ENCODE measurements around the gene IP6K1.

The IP6K1 gene

DNA sequence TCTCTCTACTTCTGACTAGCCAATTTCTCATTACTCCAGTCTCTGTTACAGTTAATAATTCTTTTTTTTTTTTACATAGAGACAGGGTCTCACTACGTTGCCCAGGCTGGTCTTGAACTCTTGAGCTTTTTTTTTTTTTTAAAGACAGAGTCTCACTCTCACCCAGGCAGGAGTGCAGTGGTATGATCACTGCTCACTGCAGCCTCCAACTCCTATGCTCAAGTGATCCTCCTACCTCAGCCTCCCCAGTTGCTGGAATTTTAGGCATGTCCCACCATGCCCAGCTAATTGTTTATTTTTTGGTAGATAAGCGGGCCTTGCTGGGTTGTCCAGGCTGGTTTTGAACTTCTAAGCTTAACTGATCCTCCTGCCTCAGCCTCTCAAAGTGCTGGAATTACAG is 13.6 kb downstream of the IP6K1 start:
- DNase-seq (ENCODE audit: low read depth) = no peak
- TF ChIP-seq, protein P1, sequence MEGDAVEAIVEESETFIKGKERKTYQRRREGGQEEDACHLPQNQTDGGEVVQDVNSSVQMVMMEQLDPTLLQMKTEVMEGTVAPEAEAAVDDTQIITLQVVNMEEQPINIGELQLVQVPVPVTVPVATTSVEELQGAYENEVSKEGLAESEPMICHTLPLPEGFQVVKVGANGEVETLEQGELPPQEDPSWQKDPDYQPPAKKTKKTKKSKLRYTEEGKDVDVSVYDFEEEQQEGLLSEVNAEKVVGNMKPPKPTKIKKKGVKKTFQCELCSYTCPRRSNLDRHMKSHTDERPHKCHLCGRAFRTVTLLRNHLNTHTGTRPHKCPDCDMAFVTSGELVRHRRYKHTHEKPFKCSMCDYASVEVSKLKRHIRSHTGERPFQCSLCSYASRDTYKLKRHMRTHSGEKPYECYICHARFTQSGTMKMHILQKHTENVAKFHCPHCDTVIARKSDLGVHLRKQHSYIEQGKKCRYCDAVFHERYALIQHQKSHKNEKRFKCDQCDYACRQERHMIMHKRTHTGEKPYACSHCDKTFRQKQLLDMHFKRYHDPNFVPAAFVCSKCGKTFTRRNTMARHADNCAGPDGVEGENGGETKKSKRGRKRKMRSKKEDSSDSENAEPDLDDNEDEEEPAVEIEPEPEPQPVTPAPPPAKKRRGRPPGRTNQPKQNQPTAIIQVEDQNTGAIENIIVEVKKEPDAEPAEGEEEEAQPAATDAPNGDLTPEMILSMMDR (conservative IDR thresholded peaks at IDR 0.05; ENCODE audit: low read depth, low read length) = no peak
- H3K4me3 ChIP-seq (ENCODE audit: low read length) = no peak overlapping the region

DNA sequence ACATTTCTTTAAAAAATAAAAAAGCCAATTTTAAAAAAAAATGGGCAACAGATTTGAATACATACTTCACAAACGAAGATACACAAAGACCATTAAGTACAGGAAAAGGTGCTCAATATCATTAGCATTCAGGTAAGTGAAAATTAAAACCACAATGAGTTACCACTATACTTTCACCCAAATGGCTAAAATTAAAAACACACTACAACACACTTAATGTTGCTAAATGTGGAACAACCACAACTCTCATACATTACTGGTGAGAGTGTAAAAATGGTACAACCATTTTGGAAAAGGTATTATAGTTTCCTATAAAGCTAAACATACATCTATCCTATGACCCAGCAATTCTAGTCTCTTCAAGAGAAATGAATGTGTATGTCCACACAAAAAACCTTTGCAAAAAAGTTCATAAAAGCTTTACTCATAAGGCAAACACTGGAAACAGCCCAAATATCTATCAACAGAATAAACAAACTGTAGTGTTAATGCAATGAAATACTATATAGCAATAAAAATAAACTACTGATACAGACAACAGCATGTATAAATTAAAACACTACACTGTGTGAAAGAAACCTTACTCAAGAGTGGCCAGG is 14.9 kb downstream of the IP6K1 start:
- TF ChIP-seq, protein P1 (conservative IDR thresholded peaks at IDR 0.05; ENCODE audit: low read depth, low read length) = no peak
- H3K4me3 ChIP-seq (ENCODE audit: low read length) = no peak overlapping the region
- DNase-seq (ENCODE audit: low read depth) = no peak

DNA sequence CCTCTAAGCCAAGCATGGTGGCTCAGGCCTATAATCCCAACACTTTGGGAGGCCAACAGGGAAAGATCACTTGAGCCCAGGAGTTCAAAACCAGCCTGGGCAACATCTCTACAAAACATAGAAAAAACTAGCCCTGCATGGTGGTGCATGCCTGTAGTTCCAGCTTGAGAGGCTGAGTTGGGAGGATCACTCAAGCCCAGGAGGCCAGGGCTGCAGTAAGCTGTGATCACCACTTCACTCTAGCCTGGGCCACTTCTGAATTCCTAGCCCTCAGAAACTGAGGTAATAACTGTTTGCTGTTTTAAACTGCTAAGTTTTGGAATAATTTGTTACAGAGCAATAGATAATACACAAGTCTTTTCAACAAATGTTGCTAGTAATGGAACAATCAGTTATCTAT is 16.4 kb downstream of the IP6K1 start:
- no peak overlapping the region for H3K4me3 ChIP-seq (ENCODE audit: low read length)
- TF ChIP-seq, protein P1 (conservative IDR thresholded peaks at IDR 0.05; ENCODE audit: low read depth, low read length) = no peak
- no peak for DNase-seq (ENCODE audit: low read depth)

DNA sequence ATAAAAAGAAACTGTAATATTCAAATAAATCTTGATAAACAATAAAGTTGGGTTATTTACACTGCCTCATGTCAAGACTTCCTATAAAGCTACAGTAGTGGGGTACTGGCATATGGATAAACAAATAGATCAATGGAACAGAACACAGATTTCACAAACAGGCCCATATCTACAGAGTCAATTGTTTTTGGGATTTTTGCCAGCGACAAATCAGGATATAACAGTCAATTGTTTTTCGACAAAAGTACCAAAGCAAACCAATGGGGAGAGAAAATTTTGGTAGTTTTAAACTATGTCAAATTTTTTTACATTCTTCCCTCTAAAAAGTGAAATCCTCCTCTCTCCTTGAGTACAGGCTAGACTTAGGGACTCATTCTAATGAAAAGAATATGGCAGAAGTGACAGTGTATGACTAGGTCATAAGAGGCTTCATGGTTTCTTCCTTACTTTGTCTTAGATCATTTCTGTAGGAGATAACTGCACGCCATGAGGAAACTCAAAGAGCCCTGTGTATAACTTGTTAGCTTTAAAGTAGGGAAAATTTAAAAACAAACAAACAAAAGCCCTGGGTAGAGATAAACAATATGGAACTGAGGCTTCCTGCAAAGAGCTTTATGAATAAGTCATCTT is 16.9 kb downstream of the IP6K1 start:
- TF ChIP-seq, protein P1 (conservative IDR thresholded peaks at IDR 0.05; ENCODE audit: low read depth, low read length) = no peak
- H3K4me3 ChIP-seq (ENCODE audit: low read length) = no peak overlapping the region
- DNase-seq (ENCODE audit: low read depth) = no peak

DNA sequence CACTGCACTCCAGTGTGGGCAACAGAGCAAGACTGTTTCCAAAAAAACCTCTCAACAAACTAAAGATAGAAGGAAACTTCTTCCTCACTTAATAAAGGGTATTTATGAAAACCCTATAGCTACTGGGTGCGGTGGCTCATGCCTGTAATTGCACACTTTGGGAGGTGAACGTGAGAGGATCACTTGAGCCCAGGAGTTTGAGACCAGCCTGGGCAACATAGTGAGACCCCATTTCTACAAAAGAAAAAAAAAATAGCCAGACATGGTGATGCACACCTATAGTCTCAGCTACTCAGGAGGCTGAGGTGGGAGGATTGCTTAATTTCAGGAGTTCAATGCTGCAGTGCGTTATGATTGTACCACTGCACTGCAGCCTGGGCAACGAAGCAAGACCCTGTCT is 22.4 kb downstream of the IP6K1 start:
- H3K4me3 ChIP-seq (ENCODE audit: low read length) = no peak overlapping the region
- DNase-seq (ENCODE audit: low read depth) = no peak
- TF ChIP-seq, protein P1 (conservative IDR thresholded peaks at IDR 0.05; ENCODE audit: low read depth, low read length) = no peak

DNA sequence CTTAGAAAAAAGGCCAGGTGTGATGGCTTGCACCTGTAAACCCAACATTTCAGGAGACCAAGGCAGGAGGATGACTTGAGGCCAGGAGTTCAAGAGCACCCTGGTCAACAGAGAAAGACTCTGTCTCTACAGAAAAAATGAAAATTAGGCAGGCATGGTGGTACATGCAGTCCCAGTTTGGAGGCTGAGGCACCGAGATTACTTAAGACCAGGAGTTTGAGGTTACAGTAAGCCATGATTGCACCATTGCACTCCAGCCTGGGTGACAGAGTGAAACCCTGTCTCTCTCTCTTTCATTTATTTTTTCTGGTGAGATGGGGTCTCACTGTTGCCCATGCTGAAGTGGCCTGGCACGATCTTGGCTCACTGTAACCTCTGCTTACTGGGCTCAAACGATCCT is 24.7 kb downstream of the IP6K1 start:
- DNase-seq (ENCODE audit: low read depth) = no peak
- TF ChIP-seq, protein P1 (conservative IDR thresholded peaks at IDR 0.05; ENCODE audit: low read depth, low read length) = no peak

DNA sequence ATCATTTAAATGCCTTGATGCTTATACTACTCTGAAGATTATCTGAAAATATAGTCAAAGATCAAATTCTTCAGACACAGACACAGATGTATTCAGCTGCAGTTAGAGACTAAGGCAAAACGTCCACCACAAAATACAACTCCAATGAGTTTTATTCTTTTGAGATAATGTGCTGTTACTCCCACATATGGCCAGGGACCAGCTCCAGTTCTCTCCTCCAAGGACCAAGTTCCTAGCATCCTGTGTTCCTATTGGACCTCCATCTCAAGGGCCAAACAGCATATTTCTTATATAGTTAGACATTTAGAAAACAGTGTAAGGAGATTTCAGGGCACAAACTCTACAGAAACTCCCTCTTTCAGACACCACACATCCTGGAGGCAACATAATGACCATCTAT is 27.1 kb downstream of the IP6K1 start:
- DNase-seq (ENCODE audit: low read depth) = no peak
- TF ChIP-seq, protein P1 (conservative IDR thresholded peaks at IDR 0.05; ENCODE audit: low read depth, low read length) = no peak
- no peak overlapping the region for H3K4me3 ChIP-seq (ENCODE audit: low read length)

More for the DNA sequence above, 24.7 kb downstream of the IP6K1 start:
- no peak overlapping the region for H3K4me3 ChIP-seq (ENCODE audit: low read length)
